HEK293 (cell line): ENCODE measurements around the gene PMS1.

Experiments used
- CTCF ChIA-PET: fragments of 350-600 bp; formaldehyde crosslinking; extraction: SDS; loops from one replicate; lab custom pipeline; 2021; ENCODE audit warnings: antibody characterized with exemption; lab: Yijun Ruan, JAX
- POLR2A ChIA-PET: fragments of 300-600 bp; formaldehyde crosslinking; extraction: SDS; loops from one replicate; lab custom pipeline; 2020; ENCODE audit warnings: antibody characterized with exemption, inconsistent platforms; lab: Yijun Ruan, JAX
- H3K27ac ChIP-seq: fragments of 200-500 bp; sonication (Bioruptor generic); 2 replicates; pipeline ENCODE4 v1.5.1; 2014; ENCODE audit warnings: low read depth, low read length, control low read depth, inconsistent platforms; ENCODE audit errors: extremely low read depth
- H3K36me3 ChIP-seq, 2 experiments: fragments of 200-500 bp in 1 of 2; sonication (Bioruptor generic) in 1 of 2; 1 replicate in 1 of 2; 2 replicates in 1 of 2; pipeline ENCODE4 v1.5.1; 2014 to 2017; ENCODE audit warnings: inconsistent platforms in 2 of 2, low read length in 2 of 2; ENCODE audit not compliant: control insufficient read depth in 2 of 2, insufficient read depth in 1 of 2
- H3K4me1 ChIP-seq: fragments of 200-500 bp; sonication (Bioruptor generic); 2 replicates; pipeline ENCODE4 v1.5.1; 2014; ENCODE audit warnings: mild to moderate bottlenecking, low read length, inconsistent platforms; ENCODE audit not compliant: control insufficient read depth, insufficient read depth
- H3K4me3 ChIP-seq: 2 replicates; pipeline ENCODE4 v1.5.1; 2011; ENCODE audit warnings: low read depth, mild to moderate bottlenecking, control low read depth, low read length, moderate library complexity
- H3K9me3 ChIP-seq: fragments of 200-500 bp; sonication (Bioruptor generic); 2 replicates; pipeline ENCODE4 v1.5.1; 2014; ENCODE audit warnings: low read depth, low read length, inconsistent platforms; ENCODE audit not compliant: control insufficient read depth, insufficient read depth
- BCL11A ChIP-seq: fragments of 450-650 bp; formaldehyde crosslinking; IDR thresholded peaks from 2 replicates; pipeline ENCODE4 v1.5.1; 2016; ENCODE audit warnings: low read depth, missing biosample characterization, missing genetic modification characterization
- GFI1B ChIP-seq: fragments of 450-650 bp; formaldehyde crosslinking; IDR thresholded peaks from 2 replicates; pipeline ENCODE4 v1.5.1; 2016; ENCODE audit warnings: missing biosample characterization, missing genetic modification characterization
- INSM2 ChIP-seq: fragments of 450-650 bp; formaldehyde crosslinking; IDR thresholded peaks from 2 replicates; pipeline ENCODE4 v1.5.1; 2016; ENCODE audit warnings: missing biosample characterization, missing genetic modification characterization
- KLF10 ChIP-seq: fragments of 450-650 bp; IDR thresholded peaks from 2 replicates; pipeline ENCODE4 v1.5.1; 2018; ENCODE audit warnings: missing biosample characterization, mild to moderate bottlenecking, missing genetic modification characterization
- KLF16 ChIP-seq: fragments of 450-650 bp; formaldehyde crosslinking; IDR thresholded peaks from 2 replicates; pipeline ENCODE4 v1.5.1; 2017; ENCODE audit warnings: missing biosample characterization, missing genetic modification characterization
- KLF17 ChIP-seq: fragments of 450-650 bp; formaldehyde crosslinking; IDR thresholded peaks from 2 replicates; pipeline ENCODE4 v1.5.1; 2016; ENCODE audit warnings: missing biosample characterization, missing genetic modification characterization
- KLF8 ChIP-seq: fragments of 450-650 bp; formaldehyde crosslinking; IDR thresholded peaks from 2 replicates; pipeline ENCODE4 v1.5.1; 2016; ENCODE audit warnings: missing biosample characterization, missing genetic modification characterization
- OSR2 ChIP-seq: fragments of 450-650 bp; formaldehyde crosslinking; IDR thresholded peaks from 2 replicates; pipeline ENCODE4 v1.5.1; 2016; ENCODE audit warnings: missing biosample characterization, missing genetic modification characterization
- PRDM2 ChIP-seq: fragments of 450-650 bp; formaldehyde crosslinking; IDR thresholded peaks from 2 replicates; pipeline ENCODE4 v1.5.1; 2016; ENCODE audit warnings: missing biosample characterization, missing genetic modification characterization, borderline replicate concordance
- RBAK ChIP-seq: fragments of 450-650 bp; formaldehyde crosslinking; IDR thresholded peaks from 2 replicates; pipeline ENCODE4 v1.5.1; 2016; ENCODE audit warnings: missing biosample characterization, missing genetic modification characterization
- REST ChIP-seq: fragments of 450-650 bp; formaldehyde crosslinking; IDR thresholded peaks from 2 replicates; pipeline ENCODE4 v1.5.1; 2016; ENCODE audit warnings: missing biosample characterization, missing genetic modification characterization
- ZBTB8A ChIP-seq: fragments of 450-650 bp; formaldehyde crosslinking; IDR thresholded peaks from 2 replicates; pipeline ENCODE4 v1.5.1; 2016; ENCODE audit warnings: missing biosample characterization, missing genetic modification characterization
- ZNF114 ChIP-seq: fragments of 450-650 bp; formaldehyde crosslinking; IDR thresholded peaks from 2 replicates; pipeline ENCODE4 v1.5.0; 2017; ENCODE audit warnings: missing biosample characterization, missing genetic modification characterization
- ZNF19 ChIP-seq: fragments of 450-650 bp; formaldehyde crosslinking; IDR thresholded peaks from 2 replicates; pipeline ENCODE4; 2016; ENCODE audit warnings: missing biosample characterization, missing genetic modification characterization, low read depth
- ZNF23 ChIP-seq: fragments of 450-650 bp; formaldehyde crosslinking; IDR thresholded peaks from 2 replicates; pipeline ENCODE4 v1.5.1; 2016; ENCODE audit warnings: missing biosample characterization, missing genetic modification characterization, borderline replicate concordance
- ZNF366 ChIP-seq: fragments of 450-650 bp; formaldehyde crosslinking; conservative IDR thresholded peaks from 2 replicates; pipeline ENCODE4 v1.5.1; 2016; ENCODE audit warnings: missing biosample characterization, missing genetic modification characterization
- ZNF394 ChIP-seq: fragments of 450-650 bp; formaldehyde crosslinking; IDR thresholded peaks from 2 replicates; pipeline ENCODE4 v1.5.1; 2016; ENCODE audit warnings: missing biosample characterization, missing genetic modification characterization, mild to moderate bottlenecking, moderate library complexity, borderline replicate concordance
- ZNF449 ChIP-seq: fragments of 450-650 bp; formaldehyde crosslinking; IDR thresholded peaks from 2 replicates; pipeline ENCODE4 v1.5.1; 2017; ENCODE audit warnings: missing biosample characterization, mild to moderate bottlenecking, missing genetic modification characterization, moderate library complexity
- ZNF514 ChIP-seq: fragments of 450-650 bp; formaldehyde crosslinking; IDR thresholded peaks from 2 replicates; pipeline ENCODE4 v1.5.1; 2016; ENCODE audit warnings: missing biosample characterization, missing genetic modification characterization
- ZNF580 ChIP-seq: fragments of 450-650 bp; formaldehyde crosslinking; IDR thresholded peaks from 2 replicates; pipeline ENCODE4 v1.5.1; 2016; ENCODE audit warnings: missing biosample characterization, missing genetic modification characterization
- ZNF596 ChIP-seq: fragments of 450-650 bp; IDR thresholded peaks from 2 replicates; pipeline ENCODE4 v1.5.0; 2018; ENCODE audit warnings: missing biosample characterization, mild to moderate bottlenecking, missing genetic modification characterization, moderate library complexity
- ZSCAN30 ChIP-seq: fragments of 450-650 bp; IDR thresholded peaks from 2 replicates; pipeline ENCODE4 v1.5.1; 2018; ENCODE audit warnings: missing biosample characterization, mild to moderate bottlenecking, missing genetic modification characterization, moderate library complexity
- ZXDB ChIP-seq: fragments of 450-650 bp; formaldehyde crosslinking; IDR thresholded peaks from 2 replicates; pipeline ENCODE4 v1.5.1; 2016; ENCODE audit warnings: missing biosample characterization, missing genetic modification characterization

PMS1 gene

GRCh38 chr2:189849550-189849949 lies 65.3 kb downstream of the PMS1 start (continued):
- TF ChIP-seq ZNF114 (no peak), ZSCAN30 (tag by site-specific recombination) (no peak), ZXDB (tag by site-specific recombination) (no peak), ZNF449 (tag by site-specific recombination) (no peak), GFI1B (no peak), ZNF596 (tag by site-specific recombination) (no peak), KLF17 (tag by site-specific recombination) (no peak)

GRCh38 chr2:189851174-189851826 lies 67.0 kb downstream of the PMS1 start:
- Histone ChIP-seq H3K4me3 (no peak overlapping the region), H3K4me1 (peaks cover 4% of the 10 kb centered on the region; the same call in 1 of the 2 replicates), H3K36me3 (peaks cover 14 to 17% of the 10 kb centered on the region in 2 experiments)
- no peak for TF ChIP-seq ZNF514
- no peak for TF ChIP-seq ZNF19
- no peak for TF ChIP-seq REST (tag by site-specific recombination)
- TF ChIP-seq RBAK = no peak
- TF ChIP-seq ZNF366 (tag by site-specific recombination) = no peak
- no peak for TF ChIP-seq ZNF23
- no peak for TF ChIP-seq INSM2 (tag by site-specific recombination)
- no peak for TF ChIP-seq ZBTB8A
- no peak for TF ChIP-seq BCL11A (tag by site-specific recombination)
- TF ChIP-seq KLF16 (tag by site-specific recombination) = no peak
- TF ChIP-seq KLF10 = no peak
- TF ChIP-seq PRDM2 (tag by site-specific recombination) = no peak
- no peak for TF ChIP-seq OSR2 (tag by site-specific recombination)
- no peak for TF ChIP-seq ZNF394 (tag by site-specific recombination)
- no peak for TF ChIP-seq KLF8 (tag by site-specific recombination)
- TF ChIP-seq ZNF580 (tag by site-specific recombination) = no peak
- TF ChIP-seq, all 188 proteins: peak for 0
- Histone ChIP-seq H3K27ac (no peak overlapping the region), H3K9me3 (no peaks in the 10 kb centered on the region)
- ChIA-PET POLR2A (no interaction called here), CTCF (no interaction called here)
